HG02759 (cell line): ENCODE results near the gene FBXO34.
"Not testable (repeated sequence)": the region's sequence is repeated elsewhere in the genome, so short reads cannot be mapped to it uniquely, and the experiment has no call there.

ENCODE experiments used
- ATAC-seq: cut with Tn5 transposase; IDR thresholded peaks from one replicate; pipeline ENCODE4 v1.9.1; 2021; ENCODE audit warnings: mild to moderate bottlenecking, moderate library complexity; ENCODE audit not compliant: unreplicated experiment

The FBXO34 gene

GRCh38 chr14:55381040-55381439, 109.8 kb downstream of the FBXO34 start:
- ATAC-seq, result no peak

GRCh38 chr14:55381561-55381960, 110.3 kb downstream of the FBXO34 start:
- ATAC-seq, result no peak

GRCh38 chr14:55382483-55382882, 111.3 kb downstream of the FBXO34 start:
- no peak for ATAC-seq

GRCh38 chr14:55383056-55383466, 111.8 kb downstream of the FBXO34 start:
- ATAC-seq, result not testable (repeated sequence)

- no peak for ATAC-seq
Observed at GRCh38 chr14:55383541-55384140, 112.4 kb downstream of the FBXO34 start.

GRCh38 chr14:55384536-55384935, 113.3 kb downstream of the FBXO34 start:
- ATAC-seq, result no peak

- no peak for ATAC-seq
Observed at GRCh38 chr14:55386037-55386808, 115.0 kb downstream of the FBXO34 start.

- no peak for ATAC-seq
Observed at GRCh38 chr14:55387121-55387520, 115.9 kb downstream of the FBXO34 start.

GRCh38 chr14:55388160-55388559, 116.9 kb downstream of the FBXO34 start:
- ATAC-seq, result no peak

GRCh38 chr14:55389330-55389729, 118.1 kb downstream of the FBXO34 start:
- ATAC-seq, result no peak

- ATAC-seq, result no peak
Observed at GRCh38 chr14:55398679-55399078, 127.5 kb downstream of the FBXO34 start.

- ATAC-seq, result no peak
Observed at GRCh38 chr14:55399183-55399582, 128.0 kb downstream of the FBXO34 start.

- no peak for ATAC-seq
Observed at GRCh38 chr14:55399852-55400251, 128.6 kb downstream of the FBXO34 start.

GRCh38 chr14:55401751-55402150, 130.5 kb downstream of the FBXO34 start:
- no peak for ATAC-seq
